ENCODE data around the gene ISM1.

The ISM1 gene

GRCh38 chr20:13229538-13229937, 8.5 kb downstream of the ISM1 start:
- DNase-seq (ENCODE audit: low read depth in 1 of 2, low spot score in 1 of 2) = no peak
- no peak for TF ChIP-seq SPI1 (IDR thresholded peaks at IDR 0.05; ENCODE audit: borderline replicate concordance, low read depth)
- no peak for TF ChIP-seq REST (IDR thresholded peaks at IDR 0.05; ENCODE audit: insufficient replicate concordance, low read depth)
- no peak for TF ChIP-seq GABPA (IDR thresholded peaks at IDR 0.05; ENCODE audit: low read depth)
- TF ChIP-seq, protein P1, sequence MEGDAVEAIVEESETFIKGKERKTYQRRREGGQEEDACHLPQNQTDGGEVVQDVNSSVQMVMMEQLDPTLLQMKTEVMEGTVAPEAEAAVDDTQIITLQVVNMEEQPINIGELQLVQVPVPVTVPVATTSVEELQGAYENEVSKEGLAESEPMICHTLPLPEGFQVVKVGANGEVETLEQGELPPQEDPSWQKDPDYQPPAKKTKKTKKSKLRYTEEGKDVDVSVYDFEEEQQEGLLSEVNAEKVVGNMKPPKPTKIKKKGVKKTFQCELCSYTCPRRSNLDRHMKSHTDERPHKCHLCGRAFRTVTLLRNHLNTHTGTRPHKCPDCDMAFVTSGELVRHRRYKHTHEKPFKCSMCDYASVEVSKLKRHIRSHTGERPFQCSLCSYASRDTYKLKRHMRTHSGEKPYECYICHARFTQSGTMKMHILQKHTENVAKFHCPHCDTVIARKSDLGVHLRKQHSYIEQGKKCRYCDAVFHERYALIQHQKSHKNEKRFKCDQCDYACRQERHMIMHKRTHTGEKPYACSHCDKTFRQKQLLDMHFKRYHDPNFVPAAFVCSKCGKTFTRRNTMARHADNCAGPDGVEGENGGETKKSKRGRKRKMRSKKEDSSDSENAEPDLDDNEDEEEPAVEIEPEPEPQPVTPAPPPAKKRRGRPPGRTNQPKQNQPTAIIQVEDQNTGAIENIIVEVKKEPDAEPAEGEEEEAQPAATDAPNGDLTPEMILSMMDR (IDR thresholded peaks at IDR 0.05; ENCODE audit: insufficient read depth, low read length) = no peak
- TF ChIP-seq POLR2AphosphoS5 (IDR thresholded peaks at IDR 0.05; ENCODE audit: low read depth) = no peak
- Histone ChIP-seq H3K27me3 (ENCODE audit: insufficient read depth, poor library complexity, severe bottlenecking) (peaks cover 5% of the 10 kb centered on the region), H3K4me3 (replicated peaks; ENCODE audit: insufficient read depth, low read length) (no peak overlapping the region), H3K27ac (replicated peaks) (no peak overlapping the region)

DNA sequence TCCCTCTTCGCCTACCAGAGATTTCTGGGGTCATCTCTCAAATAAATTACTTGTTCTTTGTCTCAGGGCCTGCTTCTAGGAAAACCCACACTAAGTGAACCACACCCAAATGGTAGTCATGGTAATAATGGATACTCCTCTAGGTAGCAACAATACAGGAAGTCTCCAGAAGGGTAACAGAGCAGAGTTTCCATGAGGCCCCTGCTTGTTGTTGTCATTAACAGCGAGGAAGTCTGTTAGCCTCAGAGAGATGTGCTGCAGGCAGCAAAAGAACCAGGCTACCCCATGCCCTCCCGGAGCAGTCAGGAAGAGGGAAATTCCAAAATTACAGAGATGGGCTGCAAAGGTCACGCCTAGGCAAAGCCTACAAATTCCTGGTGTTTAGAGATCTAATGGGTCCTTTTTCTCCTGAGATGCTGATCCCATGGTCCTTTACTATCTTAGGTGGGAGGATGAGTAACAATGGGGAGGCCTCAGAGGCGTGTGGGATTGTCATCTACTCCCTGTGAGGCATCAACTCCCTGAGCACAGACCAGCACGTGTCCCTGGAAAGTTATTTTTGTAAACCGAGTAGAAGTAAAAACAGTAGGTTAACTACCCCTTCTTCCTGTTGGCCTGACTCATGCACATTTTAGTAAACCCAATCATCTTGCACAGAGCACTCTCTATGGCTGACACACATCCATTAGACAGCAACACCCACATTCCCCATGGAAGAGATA, 10.1 kb downstream of the ISM1 start:
- DNase-seq (ENCODE audit: low read depth in 1 of 2, low spot score in 1 of 2) = no peak

DNA sequence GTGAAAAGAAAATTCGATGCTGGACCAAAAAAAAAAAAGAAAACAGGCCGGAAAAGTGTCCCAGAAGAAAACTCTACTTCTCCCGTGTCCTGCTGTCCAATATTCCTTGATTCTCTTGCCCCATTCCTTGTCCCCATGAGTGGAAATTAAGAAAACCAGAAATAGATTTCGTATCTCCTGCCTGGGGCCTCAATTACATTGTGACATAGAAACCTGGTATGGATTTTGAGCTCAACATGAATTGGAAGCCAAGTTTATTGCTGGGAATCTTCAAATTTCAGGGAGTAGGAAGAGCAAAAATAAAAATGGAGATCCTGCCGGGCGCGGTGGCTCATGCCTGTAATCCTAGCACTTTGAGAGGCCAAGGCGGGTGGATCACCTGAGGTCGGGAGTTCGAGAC, 11.9 kb downstream of the ISM1 start:
- TF ChIP-seq GABPA (IDR thresholded peaks at IDR 0.05; ENCODE audit: low read depth) (no peak), REST (IDR thresholded peaks at IDR 0.05; ENCODE audit: insufficient replicate concordance, low read depth) (no peak), SPI1 (IDR thresholded peaks at IDR 0.05; ENCODE audit: borderline replicate concordance, low read depth) (no peak), POLR2AphosphoS5 (IDR thresholded peaks at IDR 0.05; ENCODE audit: low read depth) (no peak)
- TF ChIP-seq, protein P1 (IDR thresholded peaks at IDR 0.05; ENCODE audit: insufficient read depth, low read length) = no peak

More for the DNA sequence above, 10.1 kb downstream of the ISM1 start:
- TF ChIP-seq GABPA (IDR thresholded peaks at IDR 0.05; ENCODE audit: low read depth) (no peak), POLR2AphosphoS5 (IDR thresholded peaks at IDR 0.05; ENCODE audit: low read depth) (no peak), SPI1 (IDR thresholded peaks at IDR 0.05; ENCODE audit: borderline replicate concordance, low read depth) (no peak), REST (IDR thresholded peaks at IDR 0.05; ENCODE audit: insufficient replicate concordance, low read depth) (no peak)
- TF ChIP-seq, protein P1 (IDR thresholded peaks at IDR 0.05; ENCODE audit: insufficient read depth, low read length) = no peak
- H3K4me3 ChIP-seq (replicated peaks; ENCODE audit: insufficient read depth, low read length) = no peak overlapping the region
- peaks cover 5% of the 10 kb centered on the region for H3K27me3 ChIP-seq (ENCODE audit: insufficient read depth, poor library complexity, severe bottlenecking)
- no peak overlapping the region for H3K27ac ChIP-seq (replicated peaks)

More for the DNA sequence above, 11.9 kb downstream of the ISM1 start:
- no peak overlapping the region for H3K4me3 ChIP-seq (replicated peaks; ENCODE audit: insufficient read depth, low read length)
- peaks cover 5% of the 10 kb centered on the region for H3K27me3 ChIP-seq (ENCODE audit: insufficient read depth, poor library complexity, severe bottlenecking)
- DNase-seq (ENCODE audit: low read depth in 1 of 2, low spot score in 1 of 2) = no peak
- H3K27ac ChIP-seq (replicated peaks) = no peak overlapping the region

Measured in HL-60 (cell line).